C4-2B (cell line): Measurements from ENCODE around the gene CENATAC.
"Not testable (repeated sequence)": the region's sequence is repeated elsewhere in the genome, so short reads cannot be mapped to it uniquely, and the experiment has no call there.

Experiments
- H3K27ac ChIP-seq: fragments of 450-650 bp; 2 replicates; pipeline ENCODE4 v1.5.1; 2017
- CTCF ChIP-seq: fragments of 450-650 bp; conservative IDR thresholded peaks from 2 replicates; pipeline ENCODE4 v1.5.1; 2017; ENCODE audit warnings: mild to moderate bottlenecking
- ZFX ChIP-seq: fragments of 450-650 bp; IDR thresholded peaks from 2 replicates; pipeline ENCODE4 v1.6.1; 2017

Gene CENATAC

DNA sequence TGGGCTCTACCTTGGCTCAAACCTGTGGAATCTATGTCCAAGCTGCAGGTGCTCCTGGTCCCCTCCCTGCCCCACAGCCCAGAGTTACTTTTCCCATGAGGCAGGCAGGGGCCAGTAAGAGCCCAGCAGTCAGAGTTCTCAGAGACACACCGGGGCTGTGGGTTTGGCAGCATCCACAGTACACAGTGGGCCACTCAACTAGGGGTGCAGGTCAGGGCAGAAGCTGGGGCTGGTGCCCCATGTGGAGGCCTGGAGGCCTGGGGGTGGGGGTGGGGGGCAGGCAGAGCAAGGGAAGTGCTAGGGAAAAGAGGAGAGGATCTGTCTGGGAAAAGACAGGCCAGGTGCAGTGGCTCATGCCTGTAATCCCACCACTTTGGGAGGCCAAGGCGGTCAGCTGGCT is 39.4 kb upstream of the CENATAC start:
- no peak for TF ChIP-seq ZFX
- TF ChIP-seq CTCF, result no peak
- no peak overlapping the region for H3K27ac ChIP-seq

DNA sequence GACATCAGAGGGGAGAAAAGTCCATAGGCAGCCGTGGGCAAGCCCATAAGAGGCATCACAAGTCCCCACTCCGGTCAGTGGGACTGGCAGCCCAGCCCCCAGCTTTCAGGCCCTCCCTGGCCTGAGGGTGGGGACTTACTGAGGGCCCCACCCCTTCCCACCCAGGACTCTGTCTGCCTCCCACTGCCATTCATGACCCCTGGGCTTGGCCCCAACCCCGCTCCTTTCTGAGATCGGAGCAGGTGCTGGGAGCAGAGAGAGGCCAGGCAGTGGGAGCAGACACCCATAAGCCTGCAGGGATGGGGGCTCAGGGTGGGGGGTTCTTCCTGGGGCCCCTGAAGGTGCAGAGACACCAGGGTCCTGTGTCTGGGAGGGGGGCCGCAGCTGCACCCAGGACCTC is 36.7 kb upstream of the CENATAC start:
- TF ChIP-seq ZFX (no peak), CTCF (no peak)
- no peak overlapping the region for H3K27ac ChIP-seq

DNA sequence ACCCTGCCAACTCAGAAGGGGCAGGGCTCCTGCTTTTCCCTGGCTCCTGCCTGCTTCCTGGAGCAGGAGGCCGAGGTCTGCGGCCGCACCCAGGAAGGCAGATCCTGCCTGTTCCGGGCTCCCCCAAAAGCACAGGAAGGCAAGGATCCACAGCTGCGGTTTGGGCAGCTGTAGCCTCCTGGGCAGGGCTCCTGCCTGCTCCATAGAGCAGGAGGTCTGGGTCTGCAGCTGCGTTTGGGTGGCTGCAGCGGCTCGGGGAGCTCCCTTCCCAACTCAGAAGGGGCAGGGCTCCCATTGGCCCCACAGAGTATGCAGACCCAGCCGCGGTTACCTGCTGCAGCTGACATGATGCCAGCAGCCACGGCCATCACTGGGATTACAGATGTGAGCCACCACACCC is 36.3 kb upstream of the CENATAC start:
- no peak for TF ChIP-seq ZFX
- no peak for TF ChIP-seq CTCF
- no peak overlapping the region for H3K27ac ChIP-seq

DNA sequence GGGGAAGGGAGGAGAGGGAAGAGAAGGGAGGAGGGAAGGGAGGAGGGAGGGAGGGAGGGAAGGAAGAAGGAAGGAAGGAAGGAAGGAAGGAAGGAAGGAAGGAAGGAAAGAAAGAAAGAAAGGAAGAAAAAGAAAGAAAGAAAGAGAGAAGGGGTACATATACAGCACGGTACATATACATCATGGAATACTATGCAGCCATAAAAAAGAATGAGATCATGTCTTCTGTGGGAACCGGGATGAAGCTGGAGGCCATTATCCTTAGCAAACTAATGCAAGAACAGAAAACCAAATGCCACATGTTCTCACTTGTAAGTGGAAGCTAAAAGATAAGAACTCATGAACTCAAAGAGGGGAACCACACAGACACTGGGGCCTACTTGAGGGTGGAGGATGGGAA is 28.4 kb upstream of the CENATAC start:
- not testable (repeated sequence) for H3K27ac ChIP-seq

GRCh38 chr11:118971646-118972045 is 26.3 kb upstream of the CENATAC start, which contains the start of gene FOXR1:
Gene FOXR1, plus strand, starts transcription at chr11:118971761. Its CDS starts 171 bp downstream, at chr11:118971932.
- TF ChIP-seq ZFX (no peak), CTCF (no peak)
- H3K27ac ChIP-seq, result no peak within 1 kb of the TSS

- no peak for TF ChIP-seq CTCF
- H3K27ac ChIP-seq, result no peak overlapping the region
Measured at GRCh38 chr11:118973985-118974384, 24.0 kb upstream of the CENATAC start.

DNA sequence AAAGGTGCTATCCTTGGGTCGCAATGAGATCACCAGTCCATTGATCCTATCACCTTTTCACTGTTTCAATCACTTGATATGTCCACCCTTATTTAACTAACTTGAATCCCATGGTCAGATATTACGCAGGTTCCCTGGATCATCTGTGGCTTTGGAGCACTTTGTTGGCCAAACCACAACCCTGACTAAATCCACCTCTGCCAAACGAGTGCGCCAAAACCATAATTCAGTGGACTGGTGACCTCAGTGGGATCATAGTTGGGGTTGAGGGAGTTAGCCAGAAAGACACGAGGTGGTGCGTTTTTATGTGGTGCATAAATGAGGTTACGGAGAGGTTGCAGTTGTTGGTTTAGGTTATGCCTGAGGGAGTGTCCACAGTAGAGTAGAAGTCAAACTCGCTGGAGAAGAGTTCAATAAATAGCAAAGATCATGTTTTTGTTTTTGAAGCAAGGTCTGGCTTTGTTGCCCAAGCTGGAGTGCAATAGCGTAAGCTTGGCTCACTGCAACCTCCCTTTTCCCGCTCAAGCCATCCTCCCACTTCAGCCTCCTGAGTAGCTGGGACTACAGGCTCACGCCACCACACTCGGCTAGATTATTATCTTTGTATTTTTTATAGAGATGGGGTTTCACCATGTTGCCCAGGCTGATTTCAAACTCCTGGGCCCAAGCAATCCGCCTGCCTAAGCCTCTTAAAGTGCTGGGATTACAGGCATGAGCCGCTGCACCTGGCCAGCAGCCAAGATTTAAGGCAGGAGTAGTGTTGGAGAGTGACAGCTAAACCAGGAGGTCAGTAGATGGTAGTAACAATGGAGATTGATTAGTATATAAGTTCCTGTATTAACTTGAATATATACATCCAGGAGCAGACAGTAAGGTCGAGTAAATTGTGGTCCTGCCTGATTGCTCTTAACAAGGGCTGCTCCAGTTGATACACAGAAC is 21.9 kb upstream of the CENATAC start:
- TF ChIP-seq CTCF (no peak), ZFX (no peak)
- H3K27ac ChIP-seq, result no peak overlapping the region

GRCh38 chr11:118979434-118979833 is 18.5 kb upstream of the CENATAC start:
- TF ChIP-seq CTCF (no peak), ZFX (no peak)

More at GRCh38 chr11:118979434-118979833, 18.5 kb upstream of the CENATAC start:
- H3K27ac ChIP-seq, result no peak overlapping the region
